Upper lobe of right lung (tissue), 1 donor: ENCODE measurements around the gene RNFT1. TPM values are rescaled to one million over a fixed set of nuclear protein-coding genes. Genes with fewer than 3 reads are reported as not detected.
"Not testable (repeated sequence)": the region's sequence is repeated elsewhere in the genome, so short reads cannot be mapped to it uniquely, and the experiment has no call there.

Experiments used
- ATAC-seq: fragments of 200-7000 bp; cut with Tn5 transposase; one replicate; pipeline ENCODE4 v1.9.1; 2020; ENCODE audit warnings: mild to moderate bottlenecking, moderate library complexity
- DNase-seq: peaks from one replicate; pipeline ENCODE4 v3.0.0-alpha.2; 2020
- H3K27ac ChIP-seq: fragments of 200-600 bp; one replicate; pipeline ENCODE4 v1.8.0; 2022
- H3K27me3 ChIP-seq: fragments of 200-600 bp; one replicate; pipeline ENCODE4 v1.8.0; 2022; ENCODE audit warnings: mild to moderate bottlenecking
- H3K36me3 ChIP-seq: fragments of 200-600 bp; one replicate; pipeline ENCODE4 v1.8.0; 2022
- H3K4me1 ChIP-seq: fragments of 200-600 bp; one replicate; pipeline ENCODE4 v1.8.0; 2022
- H3K4me3 ChIP-seq: fragments of 200-600 bp; one replicate; pipeline ENCODE4 v1.8.0; 2022; ENCODE audit warnings: mild to moderate bottlenecking
- H3K9me3 ChIP-seq: fragments of 200-600 bp; one replicate; pipeline ENCODE4 v1.8.0; 2022
- CTCF ChIP-seq: fragments of 200-600 bp; IDR thresholded peaks from one replicate; pipeline ENCODE4 v1.8.0; 2022; ENCODE audit warnings: antibody characterized with exemption
- intact Hi-C: fragments of 100-400 bp; cut with DNase I; formaldehyde crosslinking; loops from one replicate; pipeline ENCODE4 v1.11.0; 2022
- total RNA-seq: library from RNA; stranded (reverse); fragmentation: NEBNext Ultra II Directional; extraction: Animal tissue kit (Norgen Biotek cat#: 25700); gene quantifications from one replicate; pipeline ENCODE4 v1.2.1, GENCODE V29; 2021
- donor health status: DM: no; HTN: yes; CAD: no; lungs with severe emphysema.

Gene RNFT1
- total RNA-seq, 1 donor from 2014 or later, result 30.1 TPM

- TF ChIP-seq CTCF, result no peak
- Histone ChIP-seq H3K36me3 (peaks cover 75% of the 10 kb centered on the region), H3K27ac (no peak overlapping the region), H3K4me1 (no peaks in the 10 kb centered on the region), H3K27me3 (no peaks in the 10 kb centered on the region), H3K4me3 (no peak overlapping the region), H3K9me3 (no peaks in the 10 kb centered on the region)
- ATAC-seq (no peak), DNase-seq (no peak)
- intact Hi-C loops, result no loop called here
Observed at GRCh38 chr17:59950049-59950448, 14.5 kb downstream of the RNFT1 start.

GRCh38 chr17:59947310-59947709 lies 17.2 kb downstream of the RNFT1 start:
- H3K4me1 ChIP-seq, H3K27me3 ChIP-seq, H3K4me3 ChIP-seq, ATAC-seq, intact Hi-C loops, DNase-seq, H3K9me3 ChIP-seq, H3K27ac ChIP-seq: not testable (repeated sequence)
- H3K36me3 ChIP-seq, result peaks cover 73% of the 10 kb centered on the region

- peaks cover 82% of the 10 kb centered on the region for H3K36me3 ChIP-seq
Observed at GRCh38 chr17:59946433-59946832, 18.1 kb downstream of the RNFT1 start.

GRCh38 chr17:59941131-59941530 lies 23.4 kb downstream of the RNFT1 start:
- Histone ChIP-seq H3K27me3 (no peaks in the 10 kb centered on the region), H3K4me1 (no peaks in the 10 kb centered on the region), H3K9me3 (no peaks in the 10 kb centered on the region), H3K4me3 (no peak overlapping the region), H3K27ac (no peak overlapping the region), H3K36me3 (peaks cover 80% of the 10 kb centered on the region)
- ATAC-seq (no peak), DNase-seq (no peak)
- TF ChIP-seq CTCF, result no peak
- intact Hi-C loops, result no loop called here

More at GRCh38 chr17:59946433-59946832, 18.1 kb downstream of the RNFT1 start:
- intact Hi-C loops, H3K9me3 ChIP-seq, H3K27me3 ChIP-seq, H3K27ac ChIP-seq, H3K4me3 ChIP-seq, H3K4me1 ChIP-seq, ATAC-seq, DNase-seq: not testable (repeated sequence)

- H3K36me3 ChIP-seq, result peaks cover 80% of the 10 kb centered on the region
- intact Hi-C loops, result not testable (repeated sequence)
Observed at GRCh38 chr17:59940697-59941096, 23.8 kb downstream of the RNFT1 start.

GRCh38 chr17:59933317-59933716 lies 31.2 kb downstream of the RNFT1 start:
- H3K9me3 ChIP-seq, H3K27me3 ChIP-seq, intact Hi-C loops, H3K4me3 ChIP-seq, H3K27ac ChIP-seq, DNase-seq, H3K4me1 ChIP-seq, ATAC-seq: not testable (repeated sequence)
- peaks cover 100% of the 10 kb centered on the region for H3K36me3 ChIP-seq

More at GRCh38 chr17:59940697-59941096, 23.8 kb downstream of the RNFT1 start:
- H3K4me1 ChIP-seq, H3K27me3 ChIP-seq, DNase-seq, H3K27ac ChIP-seq, H3K9me3 ChIP-seq, H3K4me3 ChIP-seq, ATAC-seq: not testable (repeated sequence)

GRCh38 chr17:59930768-59931167 lies 33.8 kb downstream of the RNFT1 start:
- peaks cover 100% of the 10 kb centered on the region for H3K36me3 ChIP-seq

GRCh38 chr17:59930121-59930520 lies 34.4 kb downstream of the RNFT1 start:
- DNase-seq, H3K9me3 ChIP-seq, H3K27me3 ChIP-seq, H3K4me3 ChIP-seq, H3K4me1 ChIP-seq, intact Hi-C loops, ATAC-seq, H3K27ac ChIP-seq: not testable (repeated sequence)
- peaks cover 100% of the 10 kb centered on the region for H3K36me3 ChIP-seq

More at GRCh38 chr17:59930768-59931167, 33.8 kb downstream of the RNFT1 start:
- H3K27me3 ChIP-seq, H3K27ac ChIP-seq, H3K9me3 ChIP-seq, DNase-seq, H3K4me1 ChIP-seq, intact Hi-C loops, H3K4me3 ChIP-seq: not testable (repeated sequence)
- ATAC-seq, result peak; percentile 83

- peaks cover 82% of the 10 kb centered on the region for H3K36me3 ChIP-seq
- intact Hi-C loops, H3K4me3 ChIP-seq, H3K27me3 ChIP-seq, H3K4me1 ChIP-seq, H3K9me3 ChIP-seq, H3K27ac ChIP-seq, ATAC-seq, DNase-seq: not testable (repeated sequence)
Observed at GRCh38 chr17:59920637-59921036, 43.9 kb downstream of the RNFT1 start.
